HG02938 (cell line): ENCODE data around the gene DIS3L2.
A peak's percentile ranks its signal among the peaks of the same experiment; 100 is the strongest.

Experiments
- ATAC-seq: cut with Tn5 transposase; IDR thresholded peaks from one replicate; pipeline ENCODE4 v1.9.1; 2021; ENCODE audit warnings: mild to moderate bottlenecking, moderate library complexity; ENCODE audit not compliant: unreplicated experiment

DIS3L2 gene, protein sequence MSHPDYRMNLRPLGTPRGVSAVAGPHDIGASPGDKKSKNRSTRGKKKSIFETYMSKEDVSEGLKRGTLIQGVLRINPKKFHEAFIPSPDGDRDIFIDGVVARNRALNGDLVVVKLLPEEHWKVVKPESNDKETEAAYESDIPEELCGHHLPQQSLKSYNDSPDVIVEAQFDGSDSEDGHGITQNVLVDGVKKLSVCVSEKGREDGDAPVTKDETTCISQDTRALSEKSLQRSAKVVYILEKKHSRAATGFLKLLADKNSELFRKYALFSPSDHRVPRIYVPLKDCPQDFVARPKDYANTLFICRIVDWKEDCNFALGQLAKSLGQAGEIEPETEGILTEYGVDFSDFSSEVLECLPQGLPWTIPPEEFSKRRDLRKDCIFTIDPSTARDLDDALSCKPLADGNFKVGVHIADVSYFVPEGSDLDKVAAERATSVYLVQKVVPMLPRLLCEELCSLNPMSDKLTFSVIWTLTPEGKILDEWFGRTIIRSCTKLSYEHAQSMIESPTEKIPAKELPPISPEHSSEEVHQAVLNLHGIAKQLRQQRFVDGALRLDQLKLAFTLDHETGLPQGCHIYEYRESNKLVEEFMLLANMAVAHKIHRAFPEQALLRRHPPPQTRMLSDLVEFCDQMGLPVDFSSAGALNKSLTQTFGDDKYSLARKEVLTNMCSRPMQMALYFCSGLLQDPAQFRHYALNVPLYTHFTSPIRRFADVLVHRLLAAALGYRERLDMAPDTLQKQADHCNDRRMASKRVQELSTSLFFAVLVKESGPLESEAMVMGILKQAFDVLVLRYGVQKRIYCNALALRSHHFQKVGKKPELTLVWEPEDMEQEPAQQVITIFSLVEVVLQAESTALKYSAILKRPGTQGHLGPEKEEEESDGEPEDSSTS

DNA sequence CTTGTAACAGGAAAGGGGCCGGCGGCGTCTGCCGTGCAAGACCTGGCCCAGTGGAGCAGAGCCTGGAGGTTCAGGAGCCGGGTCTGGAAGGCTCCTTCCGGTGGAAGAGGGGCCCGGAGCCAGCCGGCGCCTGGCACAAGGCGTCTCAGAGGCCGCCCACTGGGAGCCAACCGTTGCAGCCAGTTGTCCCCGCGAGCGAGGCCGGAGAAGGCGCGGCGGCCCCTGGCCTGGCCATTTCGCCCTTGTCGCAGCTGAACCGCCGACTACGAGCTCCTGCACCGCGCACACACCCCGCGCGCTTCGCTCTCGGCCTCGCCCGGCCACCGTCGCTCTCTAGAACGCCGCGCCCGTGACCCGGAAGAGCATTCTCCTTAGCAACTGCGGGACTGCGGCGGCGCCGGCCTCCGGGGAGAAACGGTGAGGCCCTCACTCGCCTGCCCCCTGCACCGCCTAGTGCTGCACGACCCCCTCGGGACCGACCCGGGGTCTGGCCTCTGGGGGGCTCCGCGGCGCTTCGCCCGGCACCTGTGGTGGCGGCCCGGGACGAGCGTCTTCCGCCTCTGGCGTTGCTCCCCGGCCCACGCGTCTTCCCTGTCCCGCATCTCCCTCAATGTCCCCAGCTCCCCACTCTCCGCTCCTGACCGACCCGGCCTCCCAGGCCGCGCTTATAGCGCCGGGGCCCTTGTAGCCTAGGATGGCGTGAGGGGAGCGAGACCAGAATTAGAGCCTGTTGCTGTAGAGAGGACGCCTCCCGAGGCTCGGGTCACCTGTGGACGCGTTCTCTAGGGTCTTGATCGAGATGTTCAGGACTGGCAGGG lies at the start of gene DIS3L2:
TSS of gene DIS3L2 (plus strand) at position 365 of the 818 bp plus-strand sequence. CDS start 53,215 bp downstream, outside the sequence.
- peak; percentile 87 for ATAC-seq

DNA sequence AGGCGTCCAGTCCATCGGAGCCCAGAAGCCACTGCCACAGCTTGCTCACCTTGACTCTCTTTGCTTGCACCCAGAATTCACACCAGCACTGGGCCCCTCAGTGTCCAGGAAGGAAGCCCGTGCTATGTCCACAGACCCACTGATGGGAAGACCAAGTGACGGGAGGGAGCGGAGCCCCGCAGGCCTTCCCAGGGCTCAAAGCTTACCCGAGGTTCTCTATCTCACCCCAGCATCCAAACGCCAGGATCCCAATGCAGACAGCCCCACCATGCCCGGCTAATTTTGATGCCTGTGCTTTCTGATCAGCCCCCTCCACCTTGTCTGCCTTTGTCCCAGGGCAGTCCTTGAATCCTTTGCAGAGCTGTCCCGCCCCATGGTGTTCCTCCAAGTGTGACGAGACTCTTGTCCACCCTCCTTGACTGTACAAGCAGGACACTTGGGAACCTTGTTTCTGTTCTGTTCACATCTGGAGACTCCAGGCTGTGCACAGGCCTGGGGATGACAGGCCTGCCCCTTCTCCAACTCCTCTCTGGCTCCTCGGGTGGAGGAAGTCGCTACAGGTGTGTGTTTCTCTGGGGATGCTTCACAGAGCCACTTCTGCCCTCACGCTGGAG lies 47.3 kb upstream of the DIS3L2 start:
- ATAC-seq, result no peak

DNA sequence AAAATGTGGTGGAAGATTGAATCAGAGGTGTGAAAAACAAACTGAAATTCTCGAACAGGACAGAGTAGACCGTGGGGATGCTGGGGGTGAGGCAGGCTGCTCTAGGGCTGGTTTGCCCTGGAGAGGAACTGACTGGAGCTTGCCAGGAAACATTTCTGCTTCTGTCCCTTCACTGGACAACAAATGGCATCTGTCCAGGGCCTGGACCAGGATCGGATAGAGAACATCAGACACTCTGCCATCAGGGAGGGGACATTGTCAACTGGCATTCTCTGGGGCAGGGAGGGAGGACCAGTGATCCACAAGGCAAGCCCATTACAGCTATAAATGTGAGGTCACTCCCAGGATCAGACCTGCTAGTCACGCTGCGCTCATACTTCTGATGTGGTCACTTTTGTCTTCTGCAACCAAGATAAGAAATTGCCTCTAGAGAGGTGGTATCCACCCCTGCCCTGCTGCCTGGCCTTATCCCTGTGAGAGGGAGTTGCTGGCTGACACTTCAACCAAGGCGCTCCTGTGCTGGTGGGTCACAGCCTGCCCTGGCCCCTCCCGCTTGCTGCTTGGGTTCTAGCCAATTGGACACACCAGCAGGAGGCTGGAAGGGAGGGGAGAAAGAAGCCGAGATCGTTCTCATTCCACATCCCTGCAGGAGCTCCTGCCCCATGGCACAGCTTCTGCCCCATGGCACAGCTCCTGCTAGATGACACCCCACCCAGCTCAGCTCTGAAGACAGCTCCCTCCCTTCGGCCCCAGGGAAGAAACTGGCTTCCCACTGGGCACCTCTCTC lies 44.0 kb upstream of the DIS3L2 start:
- ATAC-seq, result no peak

DNA sequence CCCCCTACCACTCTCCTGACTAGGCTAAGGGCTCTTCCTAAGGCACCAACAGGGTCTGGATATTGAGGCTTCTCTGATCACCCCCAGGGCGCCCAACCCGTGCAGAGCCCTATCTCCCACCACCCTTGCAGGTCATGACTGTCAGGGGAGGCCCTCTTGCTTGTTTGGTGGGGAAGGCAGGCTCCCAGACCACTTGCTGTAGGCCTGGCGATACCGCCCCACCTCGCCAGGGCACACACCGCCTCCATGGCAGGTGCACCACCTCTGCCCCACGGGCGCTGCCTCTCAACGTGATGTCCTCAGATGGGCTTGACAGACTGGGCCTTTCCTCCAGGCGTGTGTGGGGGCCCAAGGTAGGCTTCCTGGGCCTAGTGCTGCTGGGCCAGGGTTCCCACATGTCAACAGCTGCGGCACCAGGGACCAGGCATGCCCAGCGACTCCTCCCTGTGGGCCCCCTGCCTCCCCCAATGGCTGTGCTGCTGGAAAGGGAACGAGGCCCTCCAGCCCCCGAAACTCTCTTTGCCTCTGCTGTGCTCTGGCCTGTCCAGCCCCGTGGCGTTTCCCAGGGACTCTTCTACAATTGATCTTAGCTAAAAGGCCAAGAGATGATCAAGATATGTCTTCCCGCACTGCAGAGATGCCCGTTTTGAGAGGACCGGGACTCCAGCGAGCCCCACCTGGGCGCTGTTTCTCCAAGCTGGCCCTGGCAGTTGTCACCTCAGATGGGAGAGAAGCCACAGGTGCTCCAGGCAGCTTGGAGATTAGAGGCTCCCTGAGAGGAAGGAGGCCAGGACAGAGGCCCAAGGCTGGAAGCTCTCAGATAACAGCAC lies 42.8 kb upstream of the DIS3L2 start:
- ATAC-seq, result no peak

DNA sequence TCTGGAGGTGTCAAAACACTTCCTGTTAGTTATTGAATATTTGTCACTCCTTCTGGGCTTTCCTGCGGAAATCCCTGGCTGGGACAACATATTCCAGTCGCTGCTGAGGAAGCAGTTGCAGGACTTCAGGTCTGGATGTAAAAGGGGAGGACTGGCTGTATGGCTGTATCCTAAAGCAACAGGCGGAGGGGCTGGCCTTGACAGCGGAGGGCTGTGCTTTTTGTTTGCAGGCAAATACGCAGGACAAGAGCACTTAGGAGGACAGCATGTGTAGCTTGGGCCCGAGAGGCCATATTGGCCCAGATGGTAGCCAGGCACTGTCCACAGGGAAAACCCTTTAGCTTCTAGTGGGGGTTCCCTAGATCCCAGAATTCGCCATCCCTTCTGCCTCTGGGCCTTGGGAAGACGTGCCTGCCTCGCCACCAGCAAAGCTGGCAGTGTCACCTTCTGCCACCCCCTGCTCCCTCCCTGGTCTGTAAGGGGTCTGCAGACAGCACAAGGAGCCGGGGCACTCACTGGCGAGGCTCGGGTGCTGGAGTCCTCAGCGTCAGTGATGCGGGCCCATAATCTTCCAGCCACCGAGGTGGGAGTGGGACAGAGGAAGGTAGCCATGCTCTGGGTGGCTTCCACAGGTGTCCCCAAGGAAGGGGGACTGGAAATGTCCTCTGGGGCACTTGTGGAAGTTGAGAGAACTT lies 42.0 kb upstream of the DIS3L2 start:
- no peak for ATAC-seq

DNA sequence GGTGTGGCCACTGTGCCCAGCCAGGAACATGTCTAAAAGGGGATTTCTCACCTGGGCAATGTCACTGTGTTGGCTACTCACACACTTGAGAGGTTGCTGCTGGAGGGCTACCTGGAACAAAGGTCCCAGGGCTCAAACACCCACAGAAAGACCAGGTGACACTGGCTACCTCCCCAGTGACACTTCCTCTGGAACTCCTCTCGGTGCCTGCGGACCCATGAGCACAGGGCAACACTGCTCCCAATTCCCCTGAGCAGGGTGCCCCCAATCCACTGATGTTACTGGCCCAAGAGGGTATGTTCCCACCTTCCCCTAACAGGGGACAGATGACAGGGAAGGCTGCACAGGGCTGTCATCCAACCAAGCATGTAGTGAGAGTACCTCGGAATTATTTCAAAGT lies 41.1 kb upstream of the DIS3L2 start:
- no peak for ATAC-seq

DNA sequence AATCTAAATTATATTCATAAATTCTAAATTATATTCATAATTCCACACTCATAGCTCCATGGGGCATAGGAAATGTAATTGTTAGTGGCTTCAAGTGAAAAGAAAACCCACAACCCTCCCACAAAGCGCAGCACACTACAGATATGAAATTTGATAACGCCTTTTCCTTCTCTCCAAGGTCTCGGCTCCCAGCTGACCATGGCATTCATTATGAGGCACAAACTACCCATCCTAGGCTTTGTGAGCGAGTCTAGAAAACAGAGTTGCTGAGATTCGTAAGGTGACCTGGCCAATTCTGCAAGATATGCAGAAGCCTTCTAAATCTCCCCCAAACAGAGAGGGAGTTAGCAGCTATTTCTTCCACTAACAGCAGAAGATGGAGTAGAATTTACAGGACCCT lies 40.7 kb upstream of the DIS3L2 start:
- no peak for ATAC-seq

DNA sequence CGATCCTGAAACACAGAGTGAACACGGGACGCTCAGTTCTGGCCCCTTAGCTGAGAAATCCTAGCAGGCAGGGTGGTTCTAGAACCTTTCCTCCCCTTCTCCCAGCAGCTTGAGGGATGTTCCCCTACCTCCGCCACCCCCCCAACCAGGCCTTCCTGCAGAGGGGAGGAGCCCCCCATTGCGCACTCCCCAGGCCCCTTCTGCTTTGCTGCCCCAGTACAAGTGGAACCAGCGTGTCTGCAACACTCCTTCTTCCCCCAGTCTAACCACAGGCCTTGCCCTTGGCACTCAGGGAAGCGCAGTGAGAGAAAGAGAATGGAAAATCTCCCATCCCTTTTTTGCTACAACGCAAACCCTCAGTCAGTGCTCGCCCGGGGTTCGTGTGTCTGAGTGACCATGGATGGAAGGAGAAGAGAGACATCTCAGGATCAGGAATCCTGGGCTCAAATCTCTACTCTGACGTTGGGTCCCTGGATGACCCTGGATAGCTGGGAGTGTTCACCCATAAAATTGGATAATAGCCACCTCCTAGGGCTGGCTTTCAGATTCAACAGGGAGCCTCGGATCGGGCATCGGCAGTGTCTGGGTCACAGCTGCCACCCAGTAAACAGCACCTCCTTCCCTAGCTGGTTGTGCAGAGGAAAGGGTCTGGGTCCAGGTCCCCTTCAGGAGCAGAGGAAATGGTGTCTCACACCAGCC lies 39.1 kb upstream of the DIS3L2 start:
- ATAC-seq, result no peak

DNA sequence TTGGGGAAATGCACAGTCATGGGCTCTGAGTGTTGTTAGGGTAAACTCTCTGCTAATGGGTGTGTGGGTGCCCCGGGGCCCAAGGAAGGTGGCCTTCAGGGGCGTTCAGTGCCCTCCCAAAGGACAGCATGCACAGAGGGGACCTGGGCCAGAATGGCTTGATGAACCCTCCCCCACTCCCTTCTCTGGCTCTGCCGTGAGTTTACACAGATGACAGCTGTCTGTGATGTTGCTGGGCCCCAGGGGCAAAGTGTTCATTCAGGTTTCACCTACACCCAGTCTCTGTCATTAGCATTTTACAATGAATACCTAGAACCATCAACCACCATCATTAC lies 38.5 kb upstream of the DIS3L2 start:
- ATAC-seq, result no peak

DNA sequence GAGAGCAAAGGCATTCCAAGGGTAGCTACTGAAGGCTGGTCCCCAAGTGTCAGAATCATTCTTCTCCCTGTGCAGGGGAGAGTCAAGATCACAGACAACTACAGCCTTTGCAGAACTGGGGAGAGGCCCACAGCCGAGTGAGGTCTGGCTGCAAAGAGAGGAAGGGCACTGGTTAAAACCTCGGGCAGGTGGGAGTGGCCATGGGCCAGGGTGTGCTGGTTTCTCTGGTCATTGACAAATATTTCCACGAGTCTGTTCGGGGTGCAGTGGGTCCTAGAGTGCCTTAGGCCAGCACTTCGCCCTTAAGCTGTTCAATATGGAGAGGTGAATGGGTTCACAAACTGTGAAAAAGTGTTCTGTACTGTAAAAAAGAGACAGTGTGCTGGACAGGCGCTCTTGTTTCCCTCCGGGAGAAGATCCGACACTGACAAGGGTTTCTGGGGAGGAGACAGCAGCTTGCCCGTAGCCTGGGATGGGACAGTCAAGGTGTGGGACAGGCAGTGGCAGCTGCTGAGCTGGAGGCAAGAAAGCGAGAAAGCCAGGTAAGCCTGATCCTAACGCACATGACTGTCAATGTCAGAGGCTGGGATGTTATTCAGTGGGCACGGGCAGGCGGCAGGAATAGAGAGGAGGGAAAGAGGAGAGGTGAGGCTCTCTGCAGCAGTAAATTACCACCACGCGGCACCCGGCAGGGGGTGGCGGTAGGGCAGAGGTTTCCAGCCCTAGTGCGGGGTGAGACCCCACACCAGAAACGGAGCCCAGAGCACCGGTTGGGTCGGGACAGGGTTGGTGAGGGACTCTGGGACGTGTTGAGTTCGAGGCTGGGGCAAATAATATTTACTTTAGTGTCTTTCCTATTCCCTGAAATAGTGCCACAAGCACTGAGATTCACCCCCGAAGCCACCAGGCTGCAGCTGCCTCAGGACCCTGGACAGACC lies 37.3 kb upstream of the DIS3L2 start:
- ATAC-seq, result no peak

DNA sequence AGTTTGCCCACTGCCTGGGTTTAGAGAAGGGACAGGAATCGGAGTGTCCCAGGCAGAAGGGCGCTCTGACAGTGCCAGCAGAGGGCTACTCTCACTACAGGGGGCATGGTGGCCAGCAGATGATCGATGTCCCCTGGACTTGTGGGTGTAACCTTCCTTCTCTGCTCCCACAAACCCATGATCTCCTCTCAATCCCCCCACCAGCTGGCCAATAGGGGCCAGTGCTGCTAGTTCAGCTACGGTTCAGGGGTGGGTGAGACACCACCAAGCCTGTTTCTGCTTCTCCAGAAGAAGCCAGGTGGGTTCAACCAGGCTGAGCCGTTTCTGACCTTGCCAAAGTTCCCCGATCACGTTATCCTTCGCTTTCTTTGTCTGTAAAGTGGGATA lies 36.6 kb upstream of the DIS3L2 start:
- ATAC-seq, result no peak

DNA sequence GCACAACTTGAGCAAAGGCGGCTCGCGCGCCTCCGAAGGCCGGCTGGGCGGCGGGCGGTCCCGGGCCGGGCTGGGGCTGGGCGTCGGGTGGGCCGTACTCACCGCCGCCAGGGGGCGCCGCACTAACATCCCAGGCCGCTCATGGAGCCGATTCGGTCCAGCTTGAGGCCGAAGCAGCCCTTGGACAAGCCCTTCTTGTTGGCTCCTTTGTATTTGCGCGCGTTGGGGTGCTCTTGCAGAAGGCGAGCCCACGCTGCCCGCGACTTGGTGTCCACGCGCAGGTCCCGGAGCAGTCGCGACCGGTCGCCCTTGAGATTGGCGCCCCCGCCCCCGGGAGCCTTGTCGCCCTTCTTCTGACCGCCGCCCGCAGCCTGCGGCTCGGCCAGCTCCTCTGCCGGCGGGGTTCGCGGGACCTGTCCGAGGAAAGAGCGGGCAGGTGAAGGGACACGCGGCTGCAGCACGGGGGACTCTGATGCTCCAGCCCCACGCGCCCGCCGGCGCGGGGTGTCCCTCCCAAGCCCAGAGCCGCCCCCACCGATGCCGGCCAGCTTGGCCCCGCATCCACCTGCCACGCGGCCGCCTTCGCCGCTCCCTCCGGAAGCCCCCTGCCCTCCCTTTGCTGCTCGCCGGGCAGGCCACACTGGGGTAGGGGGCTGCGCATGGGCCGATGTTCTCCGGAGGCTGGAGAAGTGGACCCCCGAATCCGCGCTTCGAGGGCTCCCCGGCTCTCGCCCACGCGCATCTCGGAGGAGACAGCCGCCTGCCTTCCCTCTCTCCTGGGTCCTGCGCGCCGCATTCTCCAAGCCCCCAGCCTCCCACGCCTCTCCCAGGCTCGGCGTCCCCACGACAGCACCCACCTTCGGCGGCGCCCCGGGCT lies 36.0 kb upstream of the DIS3L2 start:
- peak; percentile 44 for ATAC-seq

DNA sequence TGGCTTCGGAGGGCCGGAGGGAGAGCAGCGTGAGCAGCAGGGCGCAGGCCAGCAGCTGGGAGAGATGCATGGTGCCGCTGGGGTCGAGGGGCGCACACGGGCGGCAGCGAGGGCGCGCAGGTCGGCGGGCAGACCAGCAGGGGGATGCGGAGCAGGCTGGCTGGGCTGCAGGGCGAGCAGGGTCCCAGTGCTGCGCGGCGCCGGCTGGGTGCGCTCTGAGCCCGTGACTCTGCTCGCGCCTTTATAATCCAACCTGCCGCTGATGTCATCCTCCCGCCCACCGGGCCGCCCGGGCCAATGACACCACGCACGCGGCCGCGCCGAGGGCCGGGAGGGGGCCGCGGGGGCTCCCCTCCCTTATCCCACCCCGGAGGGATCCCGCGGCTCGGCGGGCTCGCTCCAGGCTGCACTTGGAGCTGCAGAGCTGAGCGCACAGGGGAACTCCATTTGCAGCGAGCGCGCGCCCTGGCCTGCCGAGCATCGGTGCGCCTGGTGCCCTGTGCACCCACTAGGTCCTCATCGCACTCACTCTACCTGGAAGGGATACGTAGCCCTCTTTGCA lies 35.3 kb upstream of the DIS3L2 start, which contains the start of gene NPPC:
TSS of gene NPPC (minus strand) at position 217 of the 562 bp plus-strand sequence. CDS start at position 70, 147 bp downstream.
- no peak for ATAC-seq

DNA sequence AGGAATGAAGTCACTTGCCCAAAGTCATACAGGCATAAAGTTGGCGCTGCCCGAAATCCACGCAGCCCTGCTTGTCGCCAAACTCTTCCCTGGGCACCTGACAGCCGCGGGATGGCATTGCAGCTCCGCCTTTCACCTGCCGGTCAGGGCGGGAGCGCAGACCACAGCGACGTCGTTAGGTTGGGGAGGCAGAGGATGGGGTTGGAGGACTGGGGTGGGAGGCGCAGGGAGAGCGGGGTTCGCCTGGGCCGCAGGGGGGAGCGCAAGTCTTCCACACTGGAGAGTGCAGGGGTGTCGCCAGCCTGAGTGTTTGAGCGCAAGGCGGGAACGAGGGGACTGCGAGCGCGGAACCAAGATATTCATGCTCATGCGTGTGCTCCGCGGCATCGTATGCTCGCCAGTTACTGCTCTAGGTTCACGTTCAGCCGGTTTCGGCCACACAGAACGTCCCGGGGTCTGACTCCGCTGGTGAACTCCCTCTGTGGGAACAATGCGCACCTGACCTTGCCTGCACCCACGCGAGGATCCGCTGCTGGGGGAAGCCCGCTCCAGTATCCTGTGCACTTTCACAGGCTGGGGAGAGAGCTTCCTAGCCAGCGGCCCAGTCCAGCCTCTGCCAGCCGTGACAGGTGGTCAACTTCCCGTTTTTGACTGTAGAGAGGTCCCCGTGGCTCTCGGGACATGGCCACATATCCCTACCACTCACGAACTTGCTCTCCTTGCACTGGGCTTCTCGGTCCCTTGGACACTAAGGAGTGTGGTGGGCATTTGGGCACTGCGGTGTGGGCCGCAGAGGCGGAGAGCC lies 34.5 kb upstream of the DIS3L2 start:
- ATAC-seq, result no peak

DNA sequence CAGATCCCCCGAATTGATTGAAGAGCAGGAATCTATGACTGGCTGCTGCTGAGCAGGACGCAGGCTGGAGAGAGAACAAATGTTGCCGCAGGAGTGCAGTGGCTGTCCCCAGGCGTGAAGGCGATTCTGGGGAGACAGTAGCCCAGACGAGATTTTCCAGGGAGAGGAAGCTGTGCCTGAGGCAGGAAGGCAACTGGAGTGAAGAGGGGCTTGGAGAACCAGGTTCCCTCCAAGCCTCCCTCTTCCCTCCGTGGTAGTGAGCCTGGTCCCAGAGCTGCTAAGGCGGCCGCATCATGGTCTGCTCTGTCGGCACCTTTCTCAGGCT lies 34.0 kb upstream of the DIS3L2 start:
- ATAC-seq, result no peak
